Right cardiac atrium (tissue), 5 donors: ENCODE data around the gene TNPO1. TPM values are rescaled to one million over a fixed set of nuclear protein-coding genes. Genes with fewer than 3 reads are reported as not detected.

Experiments
- ATAC-seq, 2 donors: fragments of 200-7000 bp; cut with Tn5 transposase; one replicate each; pipeline versions ENCODE4 v1.8.0 to v1.9.1; 2020; ENCODE audit warnings: moderate library complexity in 2 of 2, mild to moderate bottlenecking in 1 of 2
- DNase-seq, 3 donors: peaks; one replicate each; pipeline ENCODE4 v3.0.0-alpha.2; 2020
- H3K27ac ChIP-seq: one replicate; pipeline ENCODE4 v1.5.1; 2013; ENCODE audit warnings: mild to moderate bottlenecking, low read length, control low read depth, moderate library complexity
- H3K27me3 ChIP-seq: one replicate; pipeline ENCODE4 v1.6.1; 2013; ENCODE audit not compliant: control insufficient read depth, insufficient read depth
- H3K4me1 ChIP-seq: one replicate; pipeline ENCODE4 v1.6.1; 2013; ENCODE audit warnings: low read length; ENCODE audit not compliant: control insufficient read depth, insufficient read depth
- H3K4me3 ChIP-seq: one replicate; pipeline ENCODE4 v1.5.1; 2013; ENCODE audit warnings: low read length, control low read depth
- H3K9me3 ChIP-seq: one replicate; pipeline ENCODE4 v1.6.1; 2013; ENCODE audit warnings: low read length; ENCODE audit not compliant: control insufficient read depth
- WGBS: extraction: QIAGEN DNeasy Blood & Tissue Kit; methylation state at CpG from one replicate; pipeline ENCODE4 v1.1.7; 2013; 5-methylcytosine and 5-hydroxymethylcytosine counted together
- intact Hi-C, 4 donors: fragments of 100-400 bp; cut with DNase I; formaldehyde crosslinking; loops; one replicate each; pipeline versions ENCODE4 v1.11.0 to v1.14.0; 2022 to 2023
- microRNA-seq, 2 donors: library from miRNA; unstranded; fragments of <30 nt; microRNA quantifications; one replicate each; pipeline ENCODE4 v1.2.0, GENCODE V29; 2020 to 2021
- polyA plus RNA-seq: library from polyadenylated mRNA; stranded (reverse); fragments of 200-250 nt; gene quantifications from one replicate; pipeline ENCODE4 v1.2.3, GENCODE V29; 2013
- total RNA-seq, 4 donors: library from RNA; stranded (reverse); fragmentation: NEBNext Ultra II Directional; extraction: Animal tissue kit (Norgen Biotek cat#: 25700); gene quantifications; one replicate each; pipeline ENCODE4 v1.2.1, GENCODE V29; 2021
- donor health status: healthy with polysubstance abuse.
- donor health status: DM: no; HTN: yes; CAD: no.
- donor health status: DM: no; HTN: no; CAD: no.
- donor health status: DM: no; HTN: yes; CAD: no; lungs with severe emphysema.
- donor health status: DM: yes; HTN: yes; CAD: no.

TNPO1 gene
- total and polyA plus RNA-seq, 5 donors = 11.3 to 73.8 (median 70.0) TPM

GRCh38 chr5:72955143-72955767, 138.8 kb downstream of the TNPO1 start:
- Histone ChIP-seq H3K27me3 (no peaks in the 10 kb centered on the region), H3K4me3 (peak overlapping the region; percentile 79), H3K27ac (peak overlapping the region; percentile 99), H3K4me1 (no peaks in the 10 kb centered on the region), H3K9me3 (no peaks in the 10 kb centered on the region)
- 2% methylated on average over 33 of the region's 33 CpGs for WGBS
- intact Hi-C loops = no loop called here
- DNase-seq (peak; percentile 91 to 96 (median 95)), ATAC-seq (peak; percentile 83 to 92)

- H3K27me3 ChIP-seq = no peaks in the 10 kb centered on the region
- peak within 1 kb of the TSS; percentile 79 for H3K4me3 ChIP-seq
- intact Hi-C loops = no loop called here
- DNase-seq = peak; percentile 100
- H3K27ac ChIP-seq = peak within 1 kb of the TSS; percentile 99
- WGBS = under 1% methylated on average over 64 of the region's 64 CpGs
- no peaks in the 10 kb centered on the region for H3K9me3 ChIP-seq
- H3K4me1 ChIP-seq = no peaks in the 10 kb centered on the region
- peak; percentile 95 to 97 for ATAC-seq
These were observed 139.4 kb downstream of the TNPO1 start, which contains the start of gene FCHO2 for GRCh38 chr5:72955768-72956323. Gene FCHO2 (plus strand): TSS chr5:72956041. CDS start chr5:72956097, 56 bp downstream.

GRCh38 chr5:72956324-72957140, 140.1 kb downstream of the TNPO1 start:
- peak; percentile 56 to 85 (median 82) for DNase-seq
- intact Hi-C loops = no loop called here
- H3K9me3 ChIP-seq = no peaks in the 10 kb centered on the region
- peak overlapping the region; percentile 79 for H3K4me3 ChIP-seq
- H3K4me1 ChIP-seq = no peaks in the 10 kb centered on the region
- H3K27me3 ChIP-seq = no peaks in the 10 kb centered on the region
- under 1% methylated on average over 51 of the region's 51 CpGs for WGBS
- H3K27ac ChIP-seq = peak overlapping the region; percentile 86
- ATAC-seq = peak in 1 of 2 donors; percentile 56

- Histone ChIP-seq H3K9me3 (no peaks in the 10 kb centered on the region), H3K4me1 (no peaks in the 10 kb centered on the region), H3K4me3 (peak overlapping the region; percentile 79), H3K27ac (no peak overlapping the region), H3K27me3 (no peaks in the 10 kb centered on the region)
- WGBS = 68% methylated on average over 1 of the region's 1 CpG
- ATAC-seq (no peak), DNase-seq (no peak)
- intact Hi-C loops = no loop called here
These were observed 140.9 kb downstream of the TNPO1 start for GRCh38 chr5:72957337-72957736.

GRCh38 chr5:72959257-72959656, 142.8 kb downstream of the TNPO1 start:
- WGBS = 96% methylated on average over 1 of the region's 1 CpG
- DNase-seq (no peak), ATAC-seq (no peak)
- Histone ChIP-seq H3K27me3 (no peaks in the 10 kb centered on the region), H3K9me3 (no peaks in the 10 kb centered on the region), H3K4me1 (peaks cover 2% of the 10 kb centered on the region), H3K4me3 (no peak overlapping the region), H3K27ac (no peak overlapping the region)
- intact Hi-C loops = no loop called here

Small RNAs within 50 kb of the gene (microRNA-seq; reads per million reads assigned to microRNA genes)
- 0 to 0.54 reads per million in 2 donors for gene MIR4804

Other genes with a start within 250 kb of the TNPO1 start
- gene FCHO2, start 139.4 kb downstream of the TNPO1 start, total RNA-seq = 10 to 100 TPM; 20.4 to 25.5 (median 23.5) TPM
- gene FCHO2, start 139.4 kb downstream of the TNPO1 start, polyA plus RNA-seq = 7.1 TPM